PC-3 (cell line): ENCODE measurements around the gene SNRNP200. TPM values are rescaled to one million over a fixed set of nuclear protein-coding genes. Genes with fewer than 3 reads are reported as not detected.
A peak's percentile ranks its signal among the peaks of the same experiment; 100 is the strongest.

Experiments used
- ATAC-seq: fragments of 200-7000 bp; cut with Tn5 transposase; 2 replicates; pipeline ENCODE4 v1.9.1; 2020; ENCODE audit warnings: mild to moderate bottlenecking, moderate library complexity
- BruUV-seq: library from RNA; stranded (reverse); fragments of 400-500 nt; replicated peaks from 2 replicates; lab custom pipeline; 2021; lab: Mats Ljungman, UMichigan
- CTCF ChIA-PET: fragments of 300-600 bp; sonication (Branson Sonifier 250); formaldehyde crosslinking; loops from one replicate; lab custom pipeline; 2022; ENCODE audit warnings: antibody characterized with exemption; lab: Charles Lee
- POLR2A ChIA-PET: fragments of 300-600 bp; sonication (Branson Sonifier 250); formaldehyde crosslinking; loops from one replicate; lab custom pipeline; 2022; ENCODE audit warnings: antibody characterized with exemption; ENCODE audit not compliant: unreplicated experiment; lab: Charles Lee
- DNase-seq: peaks from one replicate; pipeline ENCODE4 v3.0.0-alpha.2; 2015
- H2AFZ ChIP-seq: fragments of 300-600 bp; sonication (generic); 2 replicates; pipeline ENCODE4 v1.6.0; 2016; ENCODE audit warnings: antibody characterized with exemption, low read length
- H3F3A ChIP-seq: fragments of 300-600 bp; sonication (generic); one replicate; pipeline ENCODE4 v1.6.0; 2017; ENCODE audit warnings: antibody characterized with exemption, low read length, control low read depth, mild to moderate bottlenecking; ENCODE audit not compliant: unreplicated experiment
- H3K27ac ChIP-seq: fragments of 300-600 bp; sonication (generic); 2 replicates; pipeline ENCODE4 v1.5.1; 2016; ENCODE audit warnings: mild to moderate bottlenecking, low read length
- H3K27me3 ChIP-seq: fragments of 300-600 bp; sonication (generic); 2 replicates; pipeline ENCODE4 v1.6.1; 2016; ENCODE audit warnings: low read length, mixed read lengths
- H3K36me3 ChIP-seq: fragments of 300-600 bp; sonication (generic); 2 replicates; pipeline ENCODE4 v1.6.1; 2016; ENCODE audit warnings: low read depth, mixed run types, low read length, mixed read lengths
- H3K4me1 ChIP-seq: fragments of 300-600 bp; sonication (generic); 2 replicates; pipeline ENCODE4 v1.5.1; 2016; ENCODE audit warnings: low read length; ENCODE audit not compliant: insufficient read depth
- H3K4me2 ChIP-seq: fragments of 300-600 bp; sonication (generic); 2 replicates; pipeline ENCODE4 v1.6.0; 2016; ENCODE audit warnings: low read length
- H3K4me3 ChIP-seq: fragments of 300-600 bp; sonication (generic); 2 replicates; pipeline ENCODE4 v1.5.1; 2016; ENCODE audit warnings: mild to moderate bottlenecking, low read length, mixed read lengths
- H3K79me2 ChIP-seq: fragments of 300-600 bp; sonication (generic); 2 replicates; pipeline ENCODE4 v1.6.1; 2017; ENCODE audit warnings: low read length, mixed read lengths
- H3K9ac ChIP-seq: fragments of 300-600 bp; sonication (generic); 2 replicates; pipeline ENCODE4 v1.6.0; 2016; ENCODE audit warnings: mild to moderate bottlenecking, low read length
- H3K9me2 ChIP-seq: fragments of 300-600 bp; sonication (generic); replicated peaks from 2 replicates; pipeline ENCODE4 v1.6.1; 2016; ENCODE audit warnings: mixed run types, low read length, mixed read lengths
- H3K9me3 ChIP-seq: fragments of 300-600 bp; sonication (generic); 2 replicates; pipeline ENCODE4 v1.6.1; 2016; ENCODE audit warnings: low read length, mixed read lengths
- H4K20me1 ChIP-seq: fragments of 300-600 bp; sonication (generic); 2 replicates; pipeline ENCODE4 v1.6.1; 2016; ENCODE audit warnings: low read length, mixed read lengths
- EZH2 ChIP-seq: fragments of 300-600 bp; sonication (generic); IDR thresholded peaks from one replicate; pipeline ENCODE4 v1.6.1; 2017; ENCODE audit warnings: antibody characterized with exemption, mild to moderate bottlenecking, low read length; ENCODE audit not compliant: unreplicated experiment
- EZH2phosphoT487 ChIP-seq: fragments of 300-600 bp; sonication (generic); IDR thresholded peaks from 2 replicates; pipeline ENCODE4 v1.6.1; 2018; ENCODE audit warnings: mild to moderate bottlenecking, antibody characterized with exemption, low read length, borderline replicate concordance
- intact Hi-C: fragments of 100-400 bp; cut with micrococcal nuclease; formaldehyde crosslinking; loops from 2 replicates; pipeline ENCODE4 v1.9.0; 2023
- total RNA-seq: library from RNA; depleted of rRNA; stranded (reverse); fragments of >200 nt; gene quantifications from 2 replicates; pipeline ENCODE4 v1.2.3, GENCODE V29; 2014
- TF ChIP-seq, protein P1 (sequence below): fragments of 300-600 bp; sonication (generic); conservative IDR thresholded peaks from 2 replicates; pipeline ENCODE4 v1.5.1; 2017; ENCODE audit warnings: antibody characterized with exemption, low read depth, mild to moderate bottlenecking, low read length

The SNRNP200 gene
- total RNA-seq, 1 experiment from 2014 or later: 77.8 TPM

DNA sequence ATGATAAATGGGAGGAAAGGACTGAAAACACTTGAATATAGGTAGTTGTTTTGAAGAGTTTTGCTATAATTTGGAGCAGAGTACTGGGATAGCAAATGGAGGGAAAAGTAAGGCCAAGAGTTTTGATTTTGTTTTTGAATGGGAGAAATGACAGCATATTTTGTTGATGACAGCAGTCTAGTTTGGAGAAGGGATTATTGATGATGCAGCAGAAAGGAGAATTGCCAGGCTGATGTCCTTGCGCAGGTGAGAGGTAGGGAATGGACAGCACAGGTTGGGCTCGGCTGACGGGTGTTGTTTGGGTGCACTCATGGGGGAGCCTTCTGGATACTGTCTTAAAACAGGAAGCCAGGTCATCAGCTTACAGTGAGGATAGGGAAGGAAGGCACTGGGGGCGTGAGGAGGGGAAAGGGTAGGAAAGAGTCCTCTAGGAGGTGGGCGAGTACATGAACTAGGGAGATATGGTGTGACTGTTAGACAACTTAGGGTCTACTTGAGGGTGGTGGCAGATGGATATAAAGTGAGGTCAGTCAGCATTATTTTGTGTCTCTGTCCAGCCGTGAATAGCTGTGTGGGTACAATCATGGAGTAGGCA, 40.6 kb upstream of the SNRNP200 start:
- Histone ChIP-seq H3K9ac (no peak overlapping the region), H4K20me1 (peaks cover 10% of the 10 kb centered on the region; the same call in 1 of the 2 replicates), H3K27ac (no peak overlapping the region), H2AFZ (no peak overlapping the region), H3K9me3 (no peaks in the 10 kb centered on the region), H3F3A (no peaks in the 10 kb centered on the region), H3K27me3 (no peaks in the 10 kb centered on the region), H3K4me3 (no peak overlapping the region), H3K79me2 (peaks cover 31% of the 10 kb centered on the region), H3K4me1 (peaks cover 17% of the 10 kb centered on the region), H3K4me2 (no peak overlapping the region), H3K36me3 (peaks cover 64% of the 10 kb centered on the region), H3K9me2 (no peaks in the 10 kb centered on the region)
- POLR2A ChIA-PET: no interaction called here
- no TSS peak for BruUV-seq
- intact Hi-C loops: no loop called here
- TF ChIP-seq, protein P1, sequence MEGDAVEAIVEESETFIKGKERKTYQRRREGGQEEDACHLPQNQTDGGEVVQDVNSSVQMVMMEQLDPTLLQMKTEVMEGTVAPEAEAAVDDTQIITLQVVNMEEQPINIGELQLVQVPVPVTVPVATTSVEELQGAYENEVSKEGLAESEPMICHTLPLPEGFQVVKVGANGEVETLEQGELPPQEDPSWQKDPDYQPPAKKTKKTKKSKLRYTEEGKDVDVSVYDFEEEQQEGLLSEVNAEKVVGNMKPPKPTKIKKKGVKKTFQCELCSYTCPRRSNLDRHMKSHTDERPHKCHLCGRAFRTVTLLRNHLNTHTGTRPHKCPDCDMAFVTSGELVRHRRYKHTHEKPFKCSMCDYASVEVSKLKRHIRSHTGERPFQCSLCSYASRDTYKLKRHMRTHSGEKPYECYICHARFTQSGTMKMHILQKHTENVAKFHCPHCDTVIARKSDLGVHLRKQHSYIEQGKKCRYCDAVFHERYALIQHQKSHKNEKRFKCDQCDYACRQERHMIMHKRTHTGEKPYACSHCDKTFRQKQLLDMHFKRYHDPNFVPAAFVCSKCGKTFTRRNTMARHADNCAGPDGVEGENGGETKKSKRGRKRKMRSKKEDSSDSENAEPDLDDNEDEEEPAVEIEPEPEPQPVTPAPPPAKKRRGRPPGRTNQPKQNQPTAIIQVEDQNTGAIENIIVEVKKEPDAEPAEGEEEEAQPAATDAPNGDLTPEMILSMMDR: no peak
- TF ChIP-seq EZH2 (no peak), EZH2phosphoT487 (no peak)
- ATAC-seq: no peak
- no peak for DNase-seq
- CTCF ChIA-PET: no interaction called here

DNA sequence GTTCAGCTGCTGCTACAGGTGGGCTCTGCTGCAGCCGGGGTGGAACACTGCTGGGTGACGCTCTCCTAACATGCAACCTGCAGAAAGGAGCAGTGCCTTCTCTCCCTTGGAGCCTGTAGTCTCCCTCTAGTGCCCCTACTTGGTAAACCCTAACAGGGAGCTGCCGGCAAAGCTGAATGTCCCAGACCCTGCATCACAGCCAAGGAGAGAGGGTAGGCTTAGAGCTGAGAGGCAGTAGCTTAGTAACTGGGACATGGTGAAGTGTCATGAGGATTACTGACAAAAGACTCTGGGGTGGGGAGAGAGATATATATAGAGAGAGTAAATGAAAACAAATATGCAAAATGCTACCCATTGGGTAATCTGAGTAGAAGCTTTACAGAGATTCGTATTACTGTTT, 40.1 kb upstream of the SNRNP200 start:
- H3K9me3 ChIP-seq: no peaks in the 10 kb centered on the region
- CTCF ChIA-PET: no interaction called here
- intact Hi-C loops: no loop called here
- no peak overlapping the region for H3K9ac ChIP-seq
- peaks cover 22% of the 10 kb centered on the region for H3K4me1 ChIP-seq
- no peak overlapping the region for H3K4me3 ChIP-seq
- H3K27me3 ChIP-seq: no peaks in the 10 kb centered on the region
- no peak for ATAC-seq
- no peaks in the 10 kb centered on the region for H3K9me2 ChIP-seq
- H3K4me2 ChIP-seq: no peak overlapping the region
- peaks cover 60% of the 10 kb centered on the region for H3K36me3 ChIP-seq
- no peak for DNase-seq
- no TSS peak for BruUV-seq
- TF ChIP-seq EZH2: no peak
- TF ChIP-seq, protein P1: peak; percentile 40; the same call in 1 of the 2 replicates
- H3F3A ChIP-seq: no peaks in the 10 kb centered on the region
- H3K79me2 ChIP-seq: peaks cover 36% of the 10 kb centered on the region
- H4K20me1 ChIP-seq: peaks cover 10% of the 10 kb centered on the region; the same call in 1 of the 2 replicates
- POLR2A ChIA-PET: no interaction called here
- H2AFZ ChIP-seq: no peak overlapping the region
- H3K27ac ChIP-seq: no peak overlapping the region

DNA sequence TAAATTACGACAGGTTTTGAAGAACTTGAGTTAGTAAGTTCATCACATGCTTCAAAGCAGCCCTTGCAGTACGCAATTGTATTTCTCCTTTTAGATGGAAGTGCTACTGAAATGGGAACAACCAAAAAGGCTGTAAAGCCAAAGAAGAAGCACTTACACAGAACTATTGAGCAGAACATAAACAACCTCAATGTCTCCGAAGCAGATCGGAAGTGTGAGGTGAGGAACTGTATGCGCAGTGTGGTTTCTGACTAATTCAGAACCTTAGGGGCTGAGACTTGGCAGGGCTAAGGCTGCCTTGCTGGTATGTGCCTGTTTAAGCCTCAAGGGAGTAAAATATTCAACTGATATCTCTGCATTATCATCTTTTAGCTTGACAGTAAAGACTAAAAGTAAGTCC, 38.7 kb upstream of the SNRNP200 start:
- DNase-seq (no peak), ATAC-seq (no peak)
- Histone ChIP-seq H3K79me2 (peaks cover 50% of the 10 kb centered on the region), H3K9me2 (no peaks in the 10 kb centered on the region), H4K20me1 (peaks cover 10% of the 10 kb centered on the region; the same call in 1 of the 2 replicates), H3K27ac (no peak overlapping the region), H3K36me3 (peaks cover 50% of the 10 kb centered on the region), H3K27me3 (no peaks in the 10 kb centered on the region), H2AFZ (no peak overlapping the region), H3K9ac (no peak overlapping the region), H3K4me1 (peaks cover 32% of the 10 kb centered on the region), H3K9me3 (no peaks in the 10 kb centered on the region), H3K4me3 (no peak overlapping the region), H3F3A (no peaks in the 10 kb centered on the region), H3K4me2 (no peak overlapping the region)
- ChIA-PET CTCF (no interaction called here), POLR2A (no interaction called here)
- BruUV-seq: no TSS peak
- intact Hi-C loops: loop anchor here (5.0 kb wide), 1 partner anchor 163 kb away; the partner anchor contains the start of gene NEURL3
- no peak for TF ChIP-seq EZH2
- TF ChIP-seq EZH2phosphoT487: no peak
- TF ChIP-seq, protein P1: no peak
